ENCODE measurements around the gene ACSBG1. TPM values are rescaled to one million over a fixed set of nuclear protein-coding genes. Genes with fewer than 3 reads are reported as not detected.

ACSBG1 gene
- total and polyA plus RNA-seq, 2 of the 8 experiments (the other 6 are each of a cell fraction or from before 2014, with no cell fraction given), result 5.4 to 7.1 TPM

DNA sequence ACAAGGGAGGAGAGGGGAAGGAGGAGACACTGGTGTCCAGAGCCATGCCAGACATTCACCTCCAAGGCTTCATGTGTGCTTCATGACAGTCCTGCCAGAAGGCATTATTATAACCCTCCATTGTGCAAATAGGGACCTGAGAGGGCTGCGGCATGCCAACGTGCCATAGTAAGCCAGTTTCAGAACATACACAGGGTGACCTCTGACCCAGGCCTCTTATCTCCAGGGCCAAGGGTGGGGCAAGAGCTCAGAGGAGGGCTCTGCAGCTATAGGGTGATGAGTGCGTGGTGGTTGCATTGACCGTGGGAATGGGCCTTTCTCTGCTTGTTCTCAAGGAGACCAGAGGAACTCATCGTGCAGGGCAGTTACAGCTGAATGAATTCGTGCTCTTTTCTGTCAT lies 9.7 kb upstream of the ACSBG1 start (continued):
- TF ChIP-seq CTBP2 (IDR thresholded peaks at IDR 0.05; ENCODE audit: borderline replicate concordance, insufficient read depth, insufficient read length, low read length), result no peak
- no peak for TF ChIP-seq GTF2F1 (IDR thresholded peaks at IDR 0.05; ENCODE audit: borderline replicate concordance, low read depth, low read length)
- TF ChIP-seq POLR2A (IDR thresholded peaks at IDR 0.05; ENCODE audit: control extremely low read depth in 1 of 2, low read depth in 2 of 2, low read length in 2 of 2), result no peak

Measured in H1 (cell line).